GM21576 (cell line): ENCODE measurements around the gene C19orf53.

Source experiments
- ATAC-seq: cut with Tn5 transposase; IDR thresholded peaks from one replicate; pipeline ENCODE4 v1.9.1; 2021; ENCODE audit warnings: mild to moderate bottlenecking, moderate library complexity; ENCODE audit not compliant: unreplicated experiment

The C19orf53 gene

GRCh38 chr19:13795595-13796300 lies 21.5 kb downstream of the C19orf53 start:
- peak; percentile 22 for ATAC-seq

GRCh38 chr19:13796301-13797057 lies 22.2 kb downstream of the C19orf53 start:
- no peak for ATAC-seq

- ATAC-seq, result no peak
These were observed 22.8 kb downstream of the C19orf53 start for GRCh38 chr19:13797058-13797440.

GRCh38 chr19:13797870-13798269 lies 23.6 kb downstream of the C19orf53 start:
- ATAC-seq, result no peak

GRCh38 chr19:13799669-13800068 lies 25.4 kb downstream of the C19orf53 start:
- no peak for ATAC-seq

- no peak for ATAC-seq
These were observed 28.8 kb downstream of the C19orf53 start for GRCh38 chr19:13803038-13803437.

- no peak for ATAC-seq
These were observed 30.8 kb downstream of the C19orf53 start for GRCh38 chr19:13804830-13805683.

- no peak for ATAC-seq
These were observed 32.5 kb downstream of the C19orf53 start for GRCh38 chr19:13806728-13807127.

GRCh38 chr19:13807421-13808021 lies 33.3 kb downstream of the C19orf53 start:
- ATAC-seq, result no peak

GRCh38 chr19:13808856-13809255 lies 34.6 kb downstream of the C19orf53 start:
- no peak for ATAC-seq

GRCh38 chr19:13812544-13812943 lies 38.3 kb downstream of the C19orf53 start:
- ATAC-seq, result no peak

- no peak for ATAC-seq
These were observed 38.9 kb downstream of the C19orf53 start for GRCh38 chr19:13813147-13813546.

- ATAC-seq, result no peak
These were observed 40.3 kb downstream of the C19orf53 start for GRCh38 chr19:13814550-13814949.

- no peak for ATAC-seq
These were observed 42.9 kb downstream of the C19orf53 start for GRCh38 chr19:13817018-13817614.

- no peak for ATAC-seq
These were observed 43.5 kb downstream of the C19orf53 start for GRCh38 chr19:13817615-13818371.

GRCh38 chr19:13819238-13819637 lies 45.0 kb downstream of the C19orf53 start:
- no peak for ATAC-seq

- ATAC-seq, result no peak
These were observed 47.0 kb downstream of the C19orf53 start for GRCh38 chr19:13821292-13821691.

- ATAC-seq, result no peak
These were observed 49.0 kb downstream of the C19orf53 start for GRCh38 chr19:13823256-13823655.

- ATAC-seq, result no peak
These were observed 49.6 kb downstream of the C19orf53 start for GRCh38 chr19:13823901-13824300.

GRCh38 chr19:13824703-13825102 lies 50.4 kb downstream of the C19orf53 start:
- no peak for ATAC-seq
